ENCODE data around the gene MSI2.

The MSI2 gene

DNA sequence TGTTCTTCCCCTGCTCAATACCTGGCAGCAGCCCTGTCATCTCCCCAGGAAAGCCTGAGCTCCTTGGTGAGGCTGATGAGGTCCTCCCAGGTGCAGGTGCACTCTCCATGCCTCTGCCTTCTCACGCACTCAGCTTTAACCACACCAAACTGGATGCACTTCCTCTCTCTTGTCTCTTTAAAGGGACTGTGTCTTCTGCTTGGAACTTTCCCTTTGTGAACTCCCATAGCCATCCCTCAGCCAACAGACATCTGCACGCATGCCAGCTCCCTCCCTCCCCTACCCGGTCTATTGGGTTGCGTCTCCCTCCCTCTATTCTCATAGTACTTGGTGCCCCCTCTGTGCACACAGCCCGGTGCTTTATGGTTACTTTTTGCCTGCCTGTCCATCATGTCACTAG, 231.2 kb downstream of the MSI2 start:
- H3K4me1 ChIP-seq = peaks cover 31% of the 10 kb centered on the region
- H3K4me3 ChIP-seq (ENCODE audit: low read depth, low read length) = no peak overlapping the region
- H3K27me3 ChIP-seq = no peaks in the 10 kb centered on the region
- no peak for TF ChIP-seq CTCF (IDR thresholded peaks at IDR 0.05; ENCODE audit: low read depth, low read length)
- no peak for DNase-seq
- H3K36me3 ChIP-seq = no peaks in the 10 kb centered on the region; the same call in 1 of the 2 replicates
- H3K9me3 ChIP-seq = no peaks in the 10 kb centered on the region

GRCh38 chr17:57488856-57489255, 232.5 kb downstream of the MSI2 start:
- no peaks in the 10 kb centered on the region for H3K27me3 ChIP-seq
- H3K4me3 ChIP-seq (ENCODE audit: low read depth, low read length) = no peak overlapping the region
- peaks cover 31% of the 10 kb centered on the region for H3K4me1 ChIP-seq
- DNase-seq = no peak
- TF ChIP-seq CTCF (IDR thresholded peaks at IDR 0.05; ENCODE audit: low read depth, low read length) = no peak
- no peaks in the 10 kb centered on the region for H3K9me3 ChIP-seq
- H3K36me3 ChIP-seq = no peaks in the 10 kb centered on the region; the same call in 1 of the 2 replicates

- peaks cover 28% of the 10 kb centered on the region for H3K4me1 ChIP-seq
These were observed 233.0 kb downstream of the MSI2 start for GRCh38 chr17:57489321-57489720.

DNA sequence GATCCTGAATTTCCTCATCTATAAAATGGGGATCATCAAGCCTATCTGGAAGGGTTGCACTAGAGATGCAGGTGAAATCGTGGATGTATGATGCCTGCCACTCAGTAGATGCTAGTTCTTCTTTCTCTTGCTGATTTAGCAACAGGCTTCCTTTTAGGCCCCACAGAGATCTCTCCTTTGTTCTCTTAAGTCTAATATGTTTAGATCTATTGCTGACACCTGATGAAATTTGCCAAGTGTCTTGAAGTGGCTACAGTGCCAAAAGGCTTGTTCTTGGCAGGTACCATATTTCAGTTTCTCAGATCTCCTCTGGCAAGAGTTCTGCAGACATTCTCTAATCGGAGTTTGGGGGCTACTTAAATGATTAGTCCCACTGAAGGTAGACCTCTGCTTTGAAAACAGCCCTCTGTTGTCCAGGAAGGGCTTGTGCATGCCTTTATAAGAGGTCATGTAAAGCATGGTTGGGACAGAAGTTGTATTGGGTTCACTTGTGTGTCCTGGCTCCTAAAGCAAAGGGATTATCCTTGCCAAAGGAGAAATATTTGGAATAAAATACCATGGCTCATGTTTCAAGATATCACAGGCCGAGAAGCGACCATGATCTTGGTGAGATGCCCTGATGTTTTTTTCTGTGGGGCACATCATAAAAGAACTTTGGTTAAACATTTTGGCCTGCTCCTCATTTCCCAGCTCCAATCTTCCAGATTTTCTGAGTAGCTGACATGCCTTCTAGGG, 234.0 kb downstream of the MSI2 start:
- Histone ChIP-seq H3K4me1 (peaks cover 18% of the 10 kb centered on the region), H3K9me3 (no peaks in the 10 kb centered on the region), H3K27me3 (no peaks in the 10 kb centered on the region), H3K36me3 (no peaks in the 10 kb centered on the region; the same call in 1 of the 2 replicates), H3K4me3 (ENCODE audit: low read depth, low read length) (no peak overlapping the region)
- no peak for TF ChIP-seq CTCF (IDR thresholded peaks at IDR 0.05; ENCODE audit: low read depth, low read length)
- no peak for DNase-seq

More at GRCh38 chr17:57489321-57489720, 233.0 kb downstream of the MSI2 start:
- no peaks in the 10 kb centered on the region for H3K27me3 ChIP-seq
- H3K4me3 ChIP-seq (ENCODE audit: low read depth, low read length) = no peak overlapping the region
- no peak for DNase-seq
- H3K36me3 ChIP-seq = no peaks in the 10 kb centered on the region; the same call in 1 of the 2 replicates
- TF ChIP-seq CTCF (IDR thresholded peaks at IDR 0.05; ENCODE audit: low read depth, low read length) = no peak
- no peaks in the 10 kb centered on the region for H3K9me3 ChIP-seq

DNA sequence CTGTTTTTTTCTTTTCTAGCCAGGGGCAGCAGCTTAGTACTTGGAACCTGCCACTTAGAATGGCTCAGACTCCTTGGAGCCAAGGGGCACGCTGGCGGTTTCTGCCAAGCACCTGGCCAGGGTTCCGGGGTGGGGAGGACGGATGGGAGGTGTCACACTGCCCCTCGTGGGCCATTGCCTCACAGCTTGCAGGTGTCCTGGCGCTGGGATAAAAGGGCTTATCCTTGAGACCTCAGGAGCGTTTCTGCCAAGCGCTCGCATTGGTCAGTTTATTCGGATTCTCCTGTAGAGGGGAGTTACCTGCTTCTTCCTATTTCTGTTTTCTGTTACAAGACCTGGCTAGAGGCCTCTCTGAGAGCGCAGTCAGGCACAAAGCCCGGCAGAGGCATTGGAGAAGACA, 234.6 kb downstream of the MSI2 start:
- TF ChIP-seq CTCF (IDR thresholded peaks at IDR 0.05; ENCODE audit: low read depth, low read length) = no peak
- Histone ChIP-seq H3K9me3 (no peaks in the 10 kb centered on the region), H3K4me1 (peaks cover 12% of the 10 kb centered on the region), H3K27me3 (no peaks in the 10 kb centered on the region), H3K36me3 (no peaks in the 10 kb centered on the region; the same call in 1 of the 2 replicates), H3K4me3 (ENCODE audit: low read depth, low read length) (no peak overlapping the region)
- DNase-seq = no peak

GRCh38 chr17:57493171-57493570, 236.8 kb downstream of the MSI2 start:
- Histone ChIP-seq H3K27me3 (no peaks in the 10 kb centered on the region), H3K36me3 (no peaks in the 10 kb centered on the region; the same call in 1 of the 2 replicates), H3K4me1 (peaks cover 6% of the 10 kb centered on the region), H3K4me3 (ENCODE audit: low read depth, low read length) (no peak overlapping the region), H3K9me3 (no peaks in the 10 kb centered on the region)
- DNase-seq = no peak
- no peak for TF ChIP-seq CTCF (IDR thresholded peaks at IDR 0.05; ENCODE audit: low read depth, low read length)
